Stimulated activated CD8-positive, alpha-beta memory T cell treated with anti-CD3 and anti-CD28 coated beads, Interleukin-15, amount 100 ng/mL, for 24 hours (primary cell): Measurements from ENCODE around the gene ZNF574.
"Not testable (repeated sequence)": the region's sequence is repeated elsewhere in the genome, so short reads cannot be mapped to it uniquely, and the experiment has no call there.

Experiments used
- DNase-seq: peaks from one replicate; pipeline ENCODE4 v3.0.0-alpha.2; 2020; ENCODE audit warnings: low read depth

ZNF574 gene

GRCh38 chr19:42075616-42076379, at the start of gene ZNF574:
Gene ZNF574 (plus strand): TSS chr19:42076166. CDS start chr19:42078607, 2,441 bp downstream.
- peak; percentile 84 for DNase-seq

DNA sequence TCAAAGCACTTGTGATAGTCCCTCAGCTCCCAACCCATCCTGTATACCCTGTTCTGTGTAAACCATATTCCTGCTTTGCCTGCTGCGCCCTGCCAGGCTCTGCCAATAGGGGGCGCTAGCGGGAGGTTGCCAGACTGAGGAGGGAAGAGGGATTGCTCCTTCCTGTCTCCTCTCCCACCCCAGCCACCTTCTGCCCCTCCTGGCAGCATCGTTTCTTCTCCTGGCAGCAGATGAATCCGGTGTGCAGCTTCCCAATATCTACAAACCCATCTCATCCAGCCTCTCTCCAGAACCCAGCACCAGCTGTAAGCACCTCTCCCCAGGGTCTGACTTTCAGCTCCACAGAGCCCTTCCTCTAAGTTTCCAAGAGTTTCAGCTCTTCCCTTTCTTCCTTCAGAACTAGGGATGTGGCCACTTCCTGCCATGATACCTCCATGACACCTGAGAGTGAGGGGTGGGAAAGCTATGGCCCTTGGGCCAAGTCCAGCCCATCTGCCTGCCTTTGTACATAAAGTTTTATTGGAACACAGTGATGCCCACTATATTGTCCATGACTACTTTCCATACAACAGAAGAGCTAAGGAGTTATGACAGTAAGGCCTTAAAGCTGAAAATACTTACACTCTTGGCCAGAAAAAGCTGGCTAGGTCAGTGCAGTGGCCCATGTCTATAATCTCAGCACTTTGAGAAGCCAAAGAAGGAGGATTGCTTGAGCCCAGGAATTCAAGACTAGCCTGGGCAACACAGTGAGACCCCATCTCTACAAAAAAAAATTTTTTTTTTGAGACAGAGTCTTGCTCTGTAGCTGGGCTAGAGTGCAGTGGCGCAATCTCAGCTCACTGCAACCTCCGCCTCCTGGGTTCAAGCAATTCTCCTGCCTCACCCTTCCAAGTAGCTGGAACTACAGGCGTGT, 47.4 kb upstream of the ZNF574 start:
- no peak for DNase-seq

GRCh38 chr19:42030645-42031440, 45.1 kb upstream of the ZNF574 start:
- no peak for DNase-seq

DNA sequence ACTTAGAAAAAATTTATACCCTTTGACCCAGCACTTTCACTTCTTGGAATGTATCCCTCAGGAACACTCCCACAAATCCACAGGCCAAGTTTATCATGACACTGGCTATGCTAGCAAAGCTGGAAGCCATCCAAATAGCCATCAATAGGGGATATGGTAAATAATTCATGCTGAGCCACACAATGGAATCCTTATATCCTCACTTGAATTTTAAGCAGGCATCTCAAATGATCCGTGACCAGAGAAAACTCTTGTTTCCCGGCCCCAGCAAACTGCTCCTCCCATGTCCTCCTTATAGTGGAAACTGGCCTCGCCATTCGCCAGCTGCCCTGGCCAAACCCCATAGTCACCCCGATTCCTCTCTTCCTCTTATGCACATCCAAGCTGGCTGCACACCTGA, 43.5 kb upstream of the ZNF574 start:
- no peak for DNase-seq

- DNase-seq: no peak
These were observed 42.6 kb upstream of the ZNF574 start for GRCh38 chr19:42033413-42033812.

DNA sequence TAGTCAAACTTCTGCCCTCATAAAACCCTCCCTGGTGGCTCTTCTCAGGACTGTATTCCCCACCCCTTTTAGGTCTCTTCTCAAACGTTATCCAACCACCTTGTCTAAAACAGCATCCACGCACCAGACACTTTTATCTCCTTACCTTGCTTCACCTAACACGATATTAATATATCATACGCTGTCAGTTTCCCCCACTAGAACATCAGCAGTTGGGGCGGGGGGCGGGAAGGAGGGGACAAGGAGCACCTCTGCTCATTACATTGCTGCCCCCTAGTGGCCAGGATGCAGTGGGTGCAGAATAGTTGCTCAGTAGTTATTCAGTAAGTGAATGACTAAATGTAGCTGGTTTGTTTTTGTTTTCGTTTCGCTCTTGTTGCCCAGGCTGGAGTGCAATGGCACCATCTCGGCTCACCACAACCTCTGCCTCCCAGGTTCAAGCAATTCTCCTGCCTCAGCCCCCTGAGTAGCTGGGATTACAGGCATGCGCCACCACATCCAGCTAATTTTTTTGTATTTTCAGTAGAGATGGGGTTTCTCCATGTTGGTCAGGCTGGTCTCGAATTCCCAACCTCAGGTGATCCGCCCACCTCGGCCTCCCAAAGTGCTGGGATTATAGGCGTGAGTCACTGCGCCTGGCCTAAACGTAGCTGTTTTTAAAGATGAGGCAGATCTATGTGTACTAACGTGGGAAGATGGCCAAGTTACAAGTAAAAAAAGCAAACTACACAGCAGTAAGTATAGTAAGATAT, 41.1 kb upstream of the ZNF574 start:
- peak; percentile 12 for DNase-seq

GRCh38 chr19:42037649-42038048, 38.3 kb upstream of the ZNF574 start:
- no peak for DNase-seq

DNA sequence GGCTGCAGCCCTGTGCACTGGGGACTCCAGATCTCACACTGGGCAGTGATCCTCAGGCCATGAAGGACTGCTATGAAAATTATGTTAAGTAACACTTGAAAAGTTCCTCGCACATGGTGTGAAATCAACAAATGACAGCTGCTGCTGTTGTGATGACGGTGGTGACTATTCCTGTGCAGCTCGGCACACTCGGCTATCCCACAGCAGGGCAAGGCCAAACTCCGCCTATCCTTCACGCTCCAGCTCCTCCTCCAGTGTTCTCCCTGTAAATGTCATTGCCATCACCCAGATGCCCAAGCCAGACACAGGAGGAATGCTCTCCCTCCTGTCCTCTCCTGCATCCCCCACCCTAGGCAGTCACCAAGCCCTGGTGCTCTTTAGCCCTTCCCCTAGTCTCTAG, 37.3 kb upstream of the ZNF574 start:
- DNase-seq: no peak

DNA sequence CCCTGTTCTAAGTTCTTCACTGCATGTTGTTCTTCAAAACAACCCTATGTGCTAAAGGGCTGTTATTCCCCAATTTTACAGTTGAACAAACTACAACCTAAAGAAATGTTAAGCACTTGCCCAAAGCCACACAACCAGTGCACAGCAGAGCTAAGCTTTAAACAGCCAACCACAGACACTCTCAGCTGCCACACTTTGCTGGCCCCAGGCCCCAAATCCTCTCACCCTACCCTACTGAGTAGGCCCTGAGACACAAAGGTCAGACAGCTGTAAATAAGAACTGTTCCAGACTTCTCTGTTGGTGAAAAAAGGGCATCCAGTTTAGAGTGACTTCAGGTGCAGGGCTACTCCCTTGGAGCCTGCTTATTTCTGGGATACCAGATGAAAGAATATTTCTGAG, 35.9 kb upstream of the ZNF574 start:
- DNase-seq: no peak

DNA sequence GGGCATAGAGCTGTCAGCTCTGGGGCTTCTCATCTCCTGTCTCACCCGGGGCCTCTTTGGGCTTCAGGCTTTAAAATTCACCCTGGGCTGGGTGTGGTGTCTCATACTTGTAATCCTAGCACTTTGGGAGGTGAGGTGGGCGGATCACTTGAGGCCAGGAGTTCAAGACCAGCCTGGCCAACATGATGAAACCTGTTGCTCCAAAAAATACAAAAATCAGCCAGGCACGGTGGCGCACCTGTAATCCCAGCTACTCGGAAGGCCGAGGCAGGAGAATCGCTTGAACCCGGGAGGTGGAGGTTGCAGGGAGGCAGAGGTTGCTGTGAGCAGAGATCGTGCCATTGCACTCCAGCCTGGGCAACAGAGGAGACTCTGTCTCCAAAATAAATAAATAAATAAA, 35.5 kb upstream of the ZNF574 start:
- not testable (repeated sequence) for DNase-seq

- DNase-seq: no peak
These were observed 33.4 kb upstream of the ZNF574 start for GRCh38 chr19:42042455-42043170.

DNA sequence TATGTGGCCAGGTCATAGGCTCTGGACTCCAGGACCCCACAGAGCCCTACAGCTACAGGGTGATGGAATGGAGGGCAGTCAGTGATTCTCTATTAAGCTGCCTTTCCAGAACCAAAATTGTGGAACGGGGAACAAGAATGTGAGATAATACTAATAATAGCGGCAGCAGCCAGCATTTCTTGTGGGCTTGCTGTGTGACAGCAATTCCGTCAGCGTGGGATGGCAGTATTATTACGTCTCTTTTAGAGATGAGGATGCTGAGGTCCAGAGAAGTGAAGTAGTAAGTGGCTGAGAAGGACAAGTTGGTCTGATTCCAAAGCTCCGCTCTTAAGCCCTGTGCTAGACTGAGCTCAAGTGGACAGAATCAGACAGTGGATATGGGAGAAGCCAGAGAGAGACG, 30.4 kb upstream of the ZNF574 start:
- DNase-seq: no peak

DNA sequence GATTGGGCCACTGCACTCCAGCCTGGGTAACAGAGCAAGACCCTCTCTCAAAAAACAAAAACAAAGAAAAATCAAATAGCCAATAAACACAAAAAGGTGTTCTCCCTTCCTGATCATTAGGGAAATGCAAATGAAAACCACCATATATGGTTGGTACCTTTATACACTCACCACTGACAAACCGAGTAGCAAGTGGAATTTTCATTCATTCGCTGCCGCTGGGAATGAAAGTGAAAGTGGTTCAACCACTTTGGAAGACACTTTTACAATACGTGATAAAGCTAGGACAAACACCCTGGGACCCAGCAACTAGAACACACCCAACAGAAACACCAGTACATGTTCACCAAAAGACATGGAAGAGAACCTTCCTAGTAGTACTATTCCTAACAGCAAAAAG, 27.0 kb upstream of the ZNF574 start:
- DNase-seq: no peak

- DNase-seq: no peak
These were observed 24.5 kb upstream of the ZNF574 start for GRCh38 chr19:42051166-42052115.

DNA sequence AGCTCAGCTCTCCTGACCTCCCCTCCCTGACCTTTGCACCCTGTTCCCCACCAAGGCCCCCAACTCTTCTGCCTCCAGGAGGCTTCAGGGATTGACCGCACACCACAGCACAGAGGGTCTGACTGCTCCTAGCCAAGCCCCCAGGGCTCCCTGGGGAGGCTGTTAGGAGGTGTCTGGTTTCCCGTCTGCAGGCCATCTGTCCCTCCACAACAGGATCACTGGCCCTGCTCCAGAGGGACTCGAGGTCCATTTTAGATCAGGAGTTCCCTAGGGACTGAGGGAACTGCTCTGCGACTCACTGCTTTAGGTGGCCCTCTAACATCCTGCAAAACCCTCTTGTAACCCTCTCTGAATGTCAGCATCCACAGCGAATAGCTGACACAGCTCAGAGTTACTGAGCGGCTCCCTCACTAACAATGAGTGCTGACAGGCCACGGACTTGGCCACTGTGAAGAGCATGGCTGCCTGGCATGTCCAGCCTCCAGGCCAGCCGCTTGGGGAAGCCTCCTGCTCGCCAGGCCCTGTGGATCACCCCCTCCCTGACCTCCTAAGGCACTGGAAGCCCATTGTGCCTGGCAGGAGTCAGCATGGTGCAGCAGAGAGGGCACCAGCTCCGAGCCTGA, 23.6 kb upstream of the ZNF574 start:
- no peak for DNase-seq

DNA sequence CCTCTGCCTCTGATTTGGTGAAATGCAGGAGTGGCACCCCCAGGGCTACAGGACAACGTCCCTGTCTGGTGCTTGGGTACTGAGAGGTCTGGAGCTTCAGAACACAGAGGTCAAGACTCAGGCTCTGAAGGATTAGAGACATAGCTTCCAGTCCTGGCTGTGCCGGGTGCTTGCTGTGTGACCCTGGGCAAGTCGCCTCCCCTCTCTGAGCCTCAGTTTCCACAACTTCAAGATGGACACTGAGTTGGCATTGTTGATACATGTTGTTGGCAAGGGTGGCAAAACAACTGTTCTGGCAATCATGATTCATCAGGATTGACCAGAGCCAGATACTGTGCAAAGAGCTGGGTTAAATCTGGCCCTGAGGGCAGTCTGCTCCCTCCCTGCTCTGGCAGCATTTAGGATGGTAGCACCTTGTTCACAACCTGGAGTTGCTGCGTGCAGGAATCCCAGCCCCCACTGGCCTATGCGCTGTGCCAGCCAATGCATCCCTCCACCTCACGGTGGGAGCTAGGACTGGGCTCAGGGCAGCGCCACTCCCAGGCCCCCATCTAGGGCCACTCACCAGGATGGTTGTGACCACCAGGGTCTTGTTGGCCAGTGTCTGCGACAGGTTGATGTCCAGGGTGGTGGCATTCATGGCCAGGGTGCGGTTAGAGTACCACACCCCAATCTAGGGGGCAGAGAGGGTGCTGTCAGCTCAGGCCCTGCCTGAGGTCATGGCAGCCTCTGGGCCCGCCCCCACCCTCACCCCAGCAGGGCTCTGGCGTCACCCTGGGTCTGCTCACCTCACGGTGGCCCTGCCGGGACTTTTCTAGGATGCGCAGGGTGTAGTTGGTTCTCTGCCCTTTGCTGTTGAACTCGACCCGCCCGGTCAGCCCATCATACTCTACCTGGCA, 22.7 kb upstream of the ZNF574 start:
- DNase-seq: no peak

DNA sequence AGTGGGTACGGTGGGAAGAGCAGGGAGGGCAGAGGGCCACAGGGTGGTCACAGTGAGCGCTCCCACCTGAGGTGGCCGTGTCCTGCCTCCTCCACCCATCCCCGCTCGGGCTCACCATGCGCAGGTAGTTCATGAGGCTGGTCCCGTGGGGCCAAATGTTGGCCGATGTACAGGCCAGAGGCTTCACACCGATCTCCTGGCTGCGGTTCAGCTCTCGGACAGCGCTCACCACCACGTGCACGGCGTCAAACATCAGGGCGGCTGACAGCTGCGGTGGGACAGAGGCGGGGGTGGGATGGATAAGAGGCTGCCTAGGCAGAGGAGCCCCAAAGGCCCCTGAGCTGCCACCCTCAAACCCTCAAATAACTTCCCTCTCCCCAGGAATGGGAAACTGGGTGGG, 21.8 kb upstream of the ZNF574 start:
- no peak for DNase-seq

- no peak for DNase-seq
These were observed 18.1 kb upstream of the ZNF574 start for GRCh38 chr19:42057846-42058245.
